Osteoblast (primary cell): ENCODE measurements around the gene PLAAT1. TPM values are rescaled to one million over a fixed set of nuclear protein-coding genes. Genes with fewer than 3 reads are reported as not detected.

ENCODE experiments used
- DNase-seq: peaks from one replicate; pipeline ENCODE4 v3.0.0; 2011; ENCODE audit warnings: low spot score, mixed read lengths; ENCODE audit not compliant: insufficient read length; ENCODE audit errors: missing footprints
- H2AFZ ChIP-seq: 2 replicates; pipeline ENCODE4 v1.6.0; 2011; ENCODE audit warnings: mild to moderate bottlenecking, low read length
- H3K27ac ChIP-seq: 2 replicates; pipeline ENCODE4 v1.5.1; 2011; ENCODE audit warnings: mild to moderate bottlenecking, low read depth, low read length, moderate library complexity
- H3K27me3 ChIP-seq: 2 replicates; pipeline ENCODE4 v1.6.0; 2012; ENCODE audit warnings: mild to moderate bottlenecking, control low read depth, inconsistent platforms, low read length, moderate library complexity; ENCODE audit not compliant: insufficient read depth
- H3K36me3 ChIP-seq: 2 replicates; pipeline ENCODE4 v1.5.1; 2011; ENCODE audit warnings: mild to moderate bottlenecking, low read length, control low read depth, moderate library complexity; ENCODE audit not compliant: insufficient read depth
- H3K4me1 ChIP-seq: 2 replicates; pipeline ENCODE4 v1.5.1; 2011; ENCODE audit warnings: mild to moderate bottlenecking, low read length, control low read depth, moderate library complexity; ENCODE audit not compliant: insufficient read depth
- H3K4me2 ChIP-seq: 2 replicates; pipeline ENCODE4 v1.6.0; 2011; ENCODE audit warnings: mild to moderate bottlenecking, low read length; ENCODE audit not compliant: insufficient read depth
- H3K4me3 ChIP-seq: fragments of 200-600 bp; sonication (generic); 3 replicates; pipeline ENCODE4 v1.5.1; 2012; ENCODE audit warnings: mild to moderate bottlenecking, low read length, inconsistent platforms; ENCODE audit not compliant: insufficient read depth
- H3K79me2 ChIP-seq: 2 replicates; pipeline ENCODE4 v1.6.0; 2012; ENCODE audit warnings: mild to moderate bottlenecking, low read length, control low read depth, inconsistent platforms; ENCODE audit not compliant: insufficient read depth
- H3K9me3 ChIP-seq: 2 replicates; pipeline ENCODE4 v1.5.1; 2011; ENCODE audit warnings: low read depth, low read length, control low read depth
- H4K20me1 ChIP-seq: 2 replicates; pipeline ENCODE4 v1.6.0; 2012; ENCODE audit warnings: mild to moderate bottlenecking, low read length, control low read depth; ENCODE audit not compliant: insufficient read depth
- total RNA-seq: library from RNA; depleted of rRNA; stranded (reverse); fragments of >200 nt; gene quantifications from 2 replicates; pipeline ENCODE4 v1.2.3, GENCODE V29; 2012
- TF ChIP-seq, protein P1 (sequence below): IDR thresholded peaks from 2 replicates; pipeline ENCODE4 v1.5.1; 2011; ENCODE audit warnings: mild to moderate bottlenecking, low read depth, low read length, moderate library complexity; ENCODE audit errors: extremely low read depth

Gene PLAAT1
- total RNA-seq, 1 donor = under 0.01 TPM

DNA sequence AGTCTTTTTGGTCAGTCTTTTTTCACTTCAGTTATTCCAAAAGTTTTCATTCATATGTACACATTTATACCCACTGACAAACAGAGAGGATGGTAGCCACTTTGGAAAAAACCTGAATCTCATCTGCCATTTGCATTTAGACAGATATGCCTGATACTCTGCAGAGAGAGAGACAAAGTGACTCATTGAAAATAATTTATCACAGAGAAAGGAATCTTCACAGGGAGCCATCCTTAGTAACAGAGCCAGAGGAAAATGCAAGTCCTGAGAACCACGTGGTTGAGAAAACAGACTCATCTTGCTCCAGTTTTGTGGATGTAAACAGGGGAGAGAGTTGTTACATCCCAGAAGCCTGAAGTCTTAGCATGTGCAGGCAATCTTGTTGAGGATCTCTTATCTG, 28.2 kb upstream of the PLAAT1 start:
- no peak overlapping the region for H3K27ac ChIP-seq
- H3K4me3 ChIP-seq = no peak overlapping the region
- no peaks in the 10 kb centered on the region for H3K79me2 ChIP-seq
- no peaks in the 10 kb centered on the region for H4K20me1 ChIP-seq
- H3K9me3 ChIP-seq = no peaks in the 10 kb centered on the region
- no peaks in the 10 kb centered on the region for H3K36me3 ChIP-seq
- no peaks in the 10 kb centered on the region for H3K27me3 ChIP-seq
- peak; percentile 18 for DNase-seq
- TF ChIP-seq, protein P1, sequence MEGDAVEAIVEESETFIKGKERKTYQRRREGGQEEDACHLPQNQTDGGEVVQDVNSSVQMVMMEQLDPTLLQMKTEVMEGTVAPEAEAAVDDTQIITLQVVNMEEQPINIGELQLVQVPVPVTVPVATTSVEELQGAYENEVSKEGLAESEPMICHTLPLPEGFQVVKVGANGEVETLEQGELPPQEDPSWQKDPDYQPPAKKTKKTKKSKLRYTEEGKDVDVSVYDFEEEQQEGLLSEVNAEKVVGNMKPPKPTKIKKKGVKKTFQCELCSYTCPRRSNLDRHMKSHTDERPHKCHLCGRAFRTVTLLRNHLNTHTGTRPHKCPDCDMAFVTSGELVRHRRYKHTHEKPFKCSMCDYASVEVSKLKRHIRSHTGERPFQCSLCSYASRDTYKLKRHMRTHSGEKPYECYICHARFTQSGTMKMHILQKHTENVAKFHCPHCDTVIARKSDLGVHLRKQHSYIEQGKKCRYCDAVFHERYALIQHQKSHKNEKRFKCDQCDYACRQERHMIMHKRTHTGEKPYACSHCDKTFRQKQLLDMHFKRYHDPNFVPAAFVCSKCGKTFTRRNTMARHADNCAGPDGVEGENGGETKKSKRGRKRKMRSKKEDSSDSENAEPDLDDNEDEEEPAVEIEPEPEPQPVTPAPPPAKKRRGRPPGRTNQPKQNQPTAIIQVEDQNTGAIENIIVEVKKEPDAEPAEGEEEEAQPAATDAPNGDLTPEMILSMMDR = no peak
- H3K4me1 ChIP-seq = no peaks in the 10 kb centered on the region
- no peak overlapping the region for H2AFZ ChIP-seq
- H3K4me2 ChIP-seq = no peak overlapping the region

DNA sequence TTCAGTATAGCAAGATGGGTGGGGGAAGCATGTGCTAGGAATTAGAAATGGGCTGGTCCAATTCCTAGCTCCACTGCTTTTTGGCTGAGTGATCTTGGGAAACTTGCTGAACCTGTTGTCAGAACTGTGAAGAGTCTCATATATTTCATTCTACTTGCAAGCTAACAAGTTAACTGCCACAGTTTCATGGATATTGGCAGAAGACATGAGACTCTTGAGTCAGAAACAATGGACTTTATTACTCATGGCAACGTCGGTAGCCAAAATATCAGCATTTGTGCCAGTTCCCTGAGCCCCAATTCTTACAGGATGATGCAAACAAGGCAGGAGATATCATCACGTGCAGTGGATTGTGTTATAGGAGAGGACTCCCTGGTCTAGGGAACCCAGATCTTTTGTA, 26.6 kb upstream of the PLAAT1 start:
- H3K27ac ChIP-seq = no peak overlapping the region
- no peak for DNase-seq
- no peaks in the 10 kb centered on the region for H3K9me3 ChIP-seq

DNA sequence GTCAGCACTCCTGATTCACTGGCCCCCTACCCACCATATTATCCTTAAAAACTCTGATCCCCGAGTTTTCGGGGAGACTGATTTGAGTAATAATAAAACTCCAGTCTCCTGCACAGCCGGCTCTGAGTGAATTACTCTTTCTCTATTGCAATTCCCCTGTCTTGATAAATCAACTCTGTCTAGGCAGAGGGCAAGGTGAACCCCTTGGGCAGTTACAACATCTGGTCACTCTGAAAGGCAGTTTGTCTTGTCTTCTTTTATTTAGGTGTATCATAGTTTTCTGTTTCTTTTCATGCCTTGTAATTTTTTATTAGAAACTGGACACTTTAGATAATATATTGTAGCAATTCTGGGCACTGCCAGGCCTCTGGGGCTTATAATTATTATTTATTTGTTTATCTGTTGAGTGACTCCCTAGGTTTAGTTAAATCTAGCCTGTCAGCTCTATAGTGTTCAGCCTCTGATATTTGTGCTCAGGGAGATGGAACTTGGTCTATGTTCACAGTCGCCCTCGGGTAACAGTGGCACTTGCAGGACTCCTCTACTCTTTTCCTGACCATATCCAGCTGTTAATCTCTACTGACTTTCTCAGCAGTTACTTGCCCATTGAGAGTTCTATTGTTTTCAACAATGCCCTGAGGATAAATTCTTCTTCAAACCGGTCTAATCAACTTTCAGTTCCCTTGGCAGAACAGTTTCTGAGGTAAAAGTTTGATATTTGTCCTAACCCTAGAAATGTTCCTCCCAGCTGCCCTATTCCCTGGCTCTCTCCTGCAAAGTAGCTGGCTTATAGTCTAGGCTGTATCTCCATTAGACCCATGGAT, 15.5 kb upstream of the PLAAT1 start:
- no peak overlapping the region for H3K4me2 ChIP-seq
- TF ChIP-seq, protein P1 = no peak
- no peak overlapping the region for H3K27ac ChIP-seq
- no peaks in the 10 kb centered on the region for H3K36me3 ChIP-seq
- H3K4me1 ChIP-seq = no peaks in the 10 kb centered on the region
- no peaks in the 10 kb centered on the region for H3K27me3 ChIP-seq
- no peak for DNase-seq
- H2AFZ ChIP-seq = no peak overlapping the region
- no peak overlapping the region for H3K4me3 ChIP-seq
- no peaks in the 10 kb centered on the region for H3K9me3 ChIP-seq
- H4K20me1 ChIP-seq = no peaks in the 10 kb centered on the region
- H3K79me2 ChIP-seq = no peaks in the 10 kb centered on the region

More for the DNA sequence above, 26.6 kb upstream of the PLAAT1 start:
- TF ChIP-seq, protein P1 = no peak
- H3K36me3 ChIP-seq = no peaks in the 10 kb centered on the region
- no peak overlapping the region for H2AFZ ChIP-seq
- H3K4me3 ChIP-seq = no peak overlapping the region
- H3K4me1 ChIP-seq = no peaks in the 10 kb centered on the region
- no peaks in the 10 kb centered on the region for H3K27me3 ChIP-seq
- H3K79me2 ChIP-seq = no peaks in the 10 kb centered on the region
- H4K20me1 ChIP-seq = no peaks in the 10 kb centered on the region
- H3K4me2 ChIP-seq = no peak overlapping the region

DNA sequence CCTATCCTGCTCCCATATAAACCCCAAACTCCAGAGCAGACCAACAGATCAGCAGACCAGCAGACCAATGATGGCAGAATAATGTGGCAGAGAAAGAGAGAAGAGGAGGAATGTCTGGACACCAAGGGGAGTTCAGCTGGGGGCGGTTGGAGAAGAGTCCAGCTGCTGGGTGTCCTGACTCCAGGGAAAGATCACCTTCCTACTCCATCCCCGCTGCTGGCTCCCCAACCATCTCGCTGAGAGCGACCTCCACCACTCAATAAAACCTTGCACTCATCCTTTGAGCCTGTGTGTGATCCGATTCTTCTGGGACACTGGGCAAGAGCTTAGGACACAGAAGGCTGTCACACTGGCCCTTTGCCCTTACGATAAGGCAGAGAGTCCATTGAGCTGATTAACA, 12.8 kb upstream of the PLAAT1 start:
- no peaks in the 10 kb centered on the region for H3K27me3 ChIP-seq

More for the DNA sequence above, 12.8 kb upstream of the PLAAT1 start:
- DNase-seq = no peak
- H3K9me3 ChIP-seq = no peaks in the 10 kb centered on the region
- no peak overlapping the region for H3K27ac ChIP-seq
- no peaks in the 10 kb centered on the region for H3K79me2 ChIP-seq
- H4K20me1 ChIP-seq = no peaks in the 10 kb centered on the region
- H3K36me3 ChIP-seq = no peaks in the 10 kb centered on the region
- H3K4me1 ChIP-seq = no peaks in the 10 kb centered on the region
- TF ChIP-seq, protein P1 = no peak
- H3K4me3 ChIP-seq = no peak overlapping the region
- H3K4me2 ChIP-seq = no peak overlapping the region
- H2AFZ ChIP-seq = no peak overlapping the region
